Measurements from ENCODE around the gene SBK2. TPM values are rescaled to one million over a fixed set of nuclear protein-coding genes. Genes with fewer than 3 reads are reported as not detected.

The SBK2 gene
- total RNA-seq, 4 donors from 2014 or later, result not detected

DNA sequence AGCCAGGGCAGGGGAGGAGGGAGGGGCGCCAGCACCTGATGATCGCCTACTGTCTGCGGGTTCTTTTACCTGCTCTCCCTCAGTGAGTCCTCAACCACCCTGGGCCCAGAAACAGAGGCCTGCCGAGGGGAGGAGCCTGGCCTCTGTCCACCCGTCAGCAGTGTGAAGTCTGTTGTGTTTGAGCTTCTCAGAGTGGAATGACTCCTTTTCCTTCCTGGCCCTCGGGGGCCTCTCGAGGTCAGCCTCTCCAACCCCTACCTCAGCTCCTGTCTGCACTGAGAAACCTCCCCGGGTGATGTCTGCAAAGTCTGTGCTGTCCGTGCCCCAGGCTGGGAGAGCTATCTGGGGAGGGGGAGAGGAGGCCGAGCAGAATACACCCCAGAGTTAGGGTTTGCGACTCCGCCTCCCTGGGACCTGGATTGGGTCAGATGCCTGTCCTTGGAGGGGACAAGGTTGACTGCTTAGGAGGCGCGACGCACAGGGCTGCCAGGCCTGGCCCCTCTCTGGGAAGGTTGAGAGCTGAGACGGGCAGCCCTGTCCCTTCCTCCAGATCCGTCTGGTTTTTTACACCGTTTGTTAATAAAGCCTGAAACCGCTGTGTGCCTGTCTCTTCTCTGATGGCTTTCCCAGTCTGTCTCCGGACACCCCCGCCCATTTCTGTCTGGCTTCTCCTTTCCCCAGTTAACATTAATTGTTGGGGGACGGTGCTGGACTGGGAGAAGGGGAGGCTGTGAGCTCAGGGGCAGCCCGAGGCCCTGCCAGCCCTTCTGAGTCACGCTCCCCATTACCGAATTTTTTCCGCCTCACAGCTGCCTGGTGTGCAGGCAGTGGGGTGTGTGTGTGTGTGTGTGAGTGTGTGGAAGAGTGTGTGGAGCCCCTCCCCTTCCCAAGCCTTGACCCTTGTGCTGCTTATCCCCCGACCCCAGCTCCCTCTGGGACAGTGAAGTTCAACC, 49.7 kb downstream of the SBK2 start:
- peak overlapping the region in 1 of 4 donors; percentile 34 for H3K4me3 ChIP-seq
- intact Hi-C loops (cut with DNase I), result no loop called here
- peaks cover 0 to 20% (median 14%) of the 10 kb centered on the region in 3 donors for H3K36me3 ChIP-seq
- peaks cover 0 to 19% (median 0%) of the 10 kb centered on the region in 4 donors for H3K27me3 ChIP-seq
- H3K27ac ChIP-seq, result peak overlapping the region; percentile 64 to 94 (median 88)
- TF ChIP-seq, protein P1, sequence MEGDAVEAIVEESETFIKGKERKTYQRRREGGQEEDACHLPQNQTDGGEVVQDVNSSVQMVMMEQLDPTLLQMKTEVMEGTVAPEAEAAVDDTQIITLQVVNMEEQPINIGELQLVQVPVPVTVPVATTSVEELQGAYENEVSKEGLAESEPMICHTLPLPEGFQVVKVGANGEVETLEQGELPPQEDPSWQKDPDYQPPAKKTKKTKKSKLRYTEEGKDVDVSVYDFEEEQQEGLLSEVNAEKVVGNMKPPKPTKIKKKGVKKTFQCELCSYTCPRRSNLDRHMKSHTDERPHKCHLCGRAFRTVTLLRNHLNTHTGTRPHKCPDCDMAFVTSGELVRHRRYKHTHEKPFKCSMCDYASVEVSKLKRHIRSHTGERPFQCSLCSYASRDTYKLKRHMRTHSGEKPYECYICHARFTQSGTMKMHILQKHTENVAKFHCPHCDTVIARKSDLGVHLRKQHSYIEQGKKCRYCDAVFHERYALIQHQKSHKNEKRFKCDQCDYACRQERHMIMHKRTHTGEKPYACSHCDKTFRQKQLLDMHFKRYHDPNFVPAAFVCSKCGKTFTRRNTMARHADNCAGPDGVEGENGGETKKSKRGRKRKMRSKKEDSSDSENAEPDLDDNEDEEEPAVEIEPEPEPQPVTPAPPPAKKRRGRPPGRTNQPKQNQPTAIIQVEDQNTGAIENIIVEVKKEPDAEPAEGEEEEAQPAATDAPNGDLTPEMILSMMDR (IDR thresholded peaks at IDR 0.05), result no peak
- TF ChIP-seq POLR2A (IDR thresholded peaks at IDR 0.05), result no peak
- 18 to 21% methylated on average over 18 to 19 of the region's 27 CpGs for WGBS, 2 donors
- H3K4me1 ChIP-seq, result peaks cover 43 to 77% (median 51%) of the 10 kb centered on the region in 3 donors
- no peak for DNase-seq
- no peaks in the 10 kb centered on the region for H3K9me3 ChIP-seq

- WGBS, 2 donors, result 85 to 89% methylated on average over 7 to 12 of the region's 53 CpGs
- intact Hi-C loops (cut with DNase I), result no loop called here
- Histone ChIP-seq H3K9me3 (no peaks in the 10 kb centered on the region), H3K27me3 (peaks cover 0 to 16% (median 0%) of the 10 kb centered on the region in 4 donors), H3K4me3 (no peak overlapping the region), H3K27ac (peak overlapping the region; percentile 77 to 94 (median 88)), H3K36me3 (peaks cover 0 to 30% (median 21%) of the 10 kb centered on the region in 3 donors), H3K4me1 (peaks cover 35 to 68% (median 42%) of the 10 kb centered on the region in 3 donors)
- no peak for DNase-seq
- TF ChIP-seq, protein P1 (IDR thresholded peaks at IDR 0.05), result no peak
- no peak for TF ChIP-seq POLR2A (IDR thresholded peaks at IDR 0.05)
Measured at GRCh38 chr19:55486043-55486970, 50.6 kb downstream of the SBK2 start.

- intact Hi-C loops (cut with DNase I), result no loop called here
- Histone ChIP-seq H3K36me3 (peaks cover 0 to 37% (median 21%) of the 10 kb centered on the region in 3 donors), H3K9me3 (no peaks in the 10 kb centered on the region), H3K4me3 (peak overlapping the region; percentile 27 to 82 (median 56)), H3K27ac (peak overlapping the region; percentile 77 to 94 (median 88)), H3K4me1 (peaks cover 35 to 61% (median 42%) of the 10 kb centered on the region in 3 donors), H3K27me3 (peaks cover 0 to 9% (median 0%) of the 10 kb centered on the region in 4 donors)
- 52 to 100% methylated on average over 1 to 2 of the region's 18 CpGs for WGBS, 2 donors
- DNase-seq, result no peak
- TF ChIP-seq POLR2A (IDR thresholded peaks at IDR 0.05), result no peak
- TF ChIP-seq, protein P1 (IDR thresholded peaks at IDR 0.05), result no peak
Measured at GRCh38 chr19:55485439-55486011, 51.4 kb downstream of the SBK2 start.

DNA sequence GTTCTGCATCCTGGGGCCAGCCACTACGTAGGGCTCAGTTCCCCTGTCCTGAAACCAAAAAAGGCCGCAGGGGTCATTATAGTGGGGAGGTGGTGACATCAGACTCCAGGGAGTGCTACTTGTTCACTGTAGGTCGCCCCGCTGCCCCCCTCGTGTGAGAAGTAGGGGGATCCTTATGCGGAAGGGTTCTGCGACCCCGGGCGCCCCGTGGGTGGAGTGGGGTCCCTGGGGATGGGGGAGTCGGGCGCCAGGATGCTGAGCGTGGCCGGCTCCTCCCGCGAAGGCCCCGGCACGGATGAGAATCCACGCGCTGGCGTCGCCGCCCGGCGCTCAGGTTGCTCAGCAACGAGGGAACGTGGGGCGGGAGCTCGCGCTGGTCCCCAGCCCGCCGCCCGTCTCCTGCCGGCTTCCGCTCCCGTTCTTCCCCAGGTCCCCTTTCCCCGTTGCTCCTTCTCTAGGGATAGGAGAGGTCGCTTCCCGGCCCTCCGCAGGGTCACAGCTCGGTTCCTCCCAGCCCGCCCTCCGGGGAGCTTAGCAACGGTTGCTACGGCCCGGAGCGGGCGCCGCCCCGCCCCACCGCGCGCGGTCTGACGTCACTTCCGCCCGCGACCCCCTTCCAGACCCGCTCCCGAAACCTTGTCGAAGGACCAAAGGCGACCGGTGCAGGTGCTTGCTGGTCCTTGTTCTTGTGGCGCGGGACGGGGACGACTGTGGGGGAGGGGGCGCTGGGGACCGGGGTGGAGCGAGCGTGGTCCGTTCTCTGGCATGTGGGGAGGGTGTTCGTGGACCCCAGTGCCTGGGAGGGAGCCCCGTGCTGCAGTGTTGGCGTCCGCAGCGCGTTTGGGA, 52.1 kb downstream of the SBK2 start, which contains the start of gene NAT14:
Gene NAT14, plus strand, starts transcription at position 596 of the 846 bp plus-strand sequence. CDS start 521 bp downstream, outside the sequence.
- 0% methylated on average over 11 to 30 of the region's 78 CpGs for WGBS, 2 donors
- Histone ChIP-seq H3K4me3 (peak within 1 kb of the TSS; percentile 27 to 82 (median 56)), H3K4me1 (peaks cover 35 to 61% (median 42%) of the 10 kb centered on the region in 3 donors), H3K27me3 (peaks cover 0 to 9% (median 0%) of the 10 kb centered on the region in 4 donors), H3K27ac (peak within 1 kb of the TSS; percentile 77 to 94 (median 88)), H3K9me3 (no peaks in the 10 kb centered on the region), H3K36me3 (peaks cover 0 to 37% (median 21%) of the 10 kb centered on the region in 3 donors)
- TF ChIP-seq, protein P1 (IDR thresholded peaks at IDR 0.05), result no peak
- no peak for TF ChIP-seq POLR2A (IDR thresholded peaks at IDR 0.05)
- no peak for DNase-seq
- intact Hi-C loops (cut with DNase I), result no loop called here

Measured in esophagus squamous epithelium (tissue), 5 donors.